Activated T-cell treated with anti-CD3 and anti-CD28 coated beads for 24 hours (primary cell): ENCODE measurements around the gene GABBR2.

Experiments
- DNase-seq: peaks from one replicate; pipeline ENCODE4 v3.0.0-alpha.2; 2020; ENCODE audit warnings: low read depth

The GABBR2 gene

GRCh38 chr9:98368366-98369065, 340.2 kb downstream of the GABBR2 start:
- no peak for DNase-seq

DNA sequence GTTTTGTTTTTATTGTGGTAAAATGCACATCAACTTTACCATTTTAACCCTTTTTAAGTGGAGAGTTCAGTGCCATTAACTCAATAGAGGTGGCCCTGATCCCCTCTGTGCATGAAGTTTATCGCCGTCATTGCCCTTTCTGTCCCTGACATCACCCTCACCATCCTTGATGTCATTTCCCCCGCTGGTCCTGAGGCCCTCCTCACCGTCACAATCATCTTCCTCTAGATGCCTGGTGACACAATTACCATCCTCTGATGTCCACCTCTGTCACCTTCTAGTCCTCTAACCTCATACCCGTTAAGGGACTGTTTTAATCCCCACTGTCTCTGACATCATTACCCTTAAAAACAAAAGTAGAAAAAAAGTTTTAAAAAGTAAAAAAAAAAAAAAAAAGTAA, 340.8 kb downstream of the GABBR2 start:
- no peak for DNase-seq

DNA sequence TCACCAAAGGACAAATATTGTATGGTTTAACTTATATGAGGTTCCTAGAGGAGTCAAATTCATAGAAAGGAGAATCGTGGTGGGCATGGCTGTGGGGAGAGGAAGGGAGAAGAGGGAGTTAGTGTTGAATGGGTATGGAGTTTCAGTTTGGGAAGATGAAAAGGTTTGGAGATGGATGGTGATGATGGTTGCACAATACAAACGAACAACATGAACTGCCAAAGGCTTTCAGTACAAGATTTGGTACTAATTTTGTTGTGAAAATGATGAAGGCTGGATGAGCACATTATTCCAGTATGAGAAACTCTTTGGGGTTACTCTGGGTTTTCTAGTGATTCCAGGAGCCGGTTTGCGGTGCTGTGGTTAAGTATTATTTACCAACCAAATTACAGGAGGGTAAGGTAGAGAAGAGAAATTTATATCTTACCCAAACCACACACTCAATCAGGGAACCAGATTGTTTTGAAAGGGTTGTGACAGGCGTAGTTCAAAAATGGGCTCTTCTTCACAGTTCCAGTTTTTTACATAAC, 341.3 kb downstream of the GABBR2 start:
- no peak for DNase-seq

- no peak for DNase-seq
Observed at GRCh38 chr9:98365781-98366180, 343.0 kb downstream of the GABBR2 start.

GRCh38 chr9:98365227-98365669, 343.5 kb downstream of the GABBR2 start:
- DNase-seq, result no peak

DNA sequence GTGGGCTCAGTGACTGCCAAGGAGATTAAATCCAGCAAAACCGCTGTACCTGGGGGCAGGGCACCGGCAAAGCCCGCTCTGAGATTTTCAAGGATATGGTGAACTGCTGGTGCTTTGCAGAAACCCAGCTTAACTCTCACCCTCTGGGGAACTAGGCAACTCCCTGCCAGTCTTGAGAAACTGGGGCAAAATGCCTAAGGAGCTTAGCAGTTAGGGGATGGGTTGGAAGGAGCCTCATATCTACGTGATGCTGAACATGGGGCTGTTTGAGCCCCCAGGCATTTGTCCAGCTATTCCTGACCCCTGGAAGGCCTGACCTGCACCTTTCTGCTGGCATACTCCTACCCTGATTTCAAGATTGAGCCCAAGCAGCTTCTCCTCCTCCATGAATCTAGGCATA, 344.6 kb downstream of the GABBR2 start:
- DNase-seq, result no peak

- DNase-seq, result no peak
Observed at GRCh38 chr9:98363644-98364043, 345.1 kb downstream of the GABBR2 start.

DNA sequence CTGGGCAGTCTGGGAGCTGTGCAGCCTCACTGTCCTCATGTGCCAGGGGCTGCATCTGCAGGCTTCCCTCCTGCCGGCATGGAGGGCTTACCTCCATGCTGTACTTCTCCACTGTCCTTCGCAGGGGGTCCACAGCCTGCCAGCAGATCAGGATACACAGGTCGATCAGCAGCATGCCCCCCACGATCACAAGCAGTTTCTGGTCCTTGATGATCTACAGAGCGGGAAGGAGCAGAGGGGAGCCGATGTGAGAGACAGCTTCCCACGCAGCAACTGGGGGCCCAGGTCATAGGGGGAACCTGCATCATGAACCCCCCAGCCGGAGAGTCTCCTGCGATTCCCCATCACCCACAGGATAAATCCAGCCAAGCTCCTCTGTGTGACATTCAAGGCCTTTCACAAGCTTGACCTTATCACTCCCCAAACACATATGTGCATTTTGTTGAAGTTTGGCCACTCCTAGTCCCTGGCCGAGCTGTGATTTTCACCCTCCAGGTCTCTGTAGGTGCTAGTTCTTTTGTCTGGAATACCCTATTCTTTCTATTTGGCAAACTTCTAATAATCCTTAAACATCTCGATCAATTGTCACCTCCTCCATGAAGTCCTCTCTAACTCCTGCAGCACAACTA, 346.0 kb downstream of the GABBR2 start:
- DNase-seq, result no peak

GRCh38 chr9:98361645-98362044, 347.1 kb downstream of the GABBR2 start:
- no peak for DNase-seq

DNA sequence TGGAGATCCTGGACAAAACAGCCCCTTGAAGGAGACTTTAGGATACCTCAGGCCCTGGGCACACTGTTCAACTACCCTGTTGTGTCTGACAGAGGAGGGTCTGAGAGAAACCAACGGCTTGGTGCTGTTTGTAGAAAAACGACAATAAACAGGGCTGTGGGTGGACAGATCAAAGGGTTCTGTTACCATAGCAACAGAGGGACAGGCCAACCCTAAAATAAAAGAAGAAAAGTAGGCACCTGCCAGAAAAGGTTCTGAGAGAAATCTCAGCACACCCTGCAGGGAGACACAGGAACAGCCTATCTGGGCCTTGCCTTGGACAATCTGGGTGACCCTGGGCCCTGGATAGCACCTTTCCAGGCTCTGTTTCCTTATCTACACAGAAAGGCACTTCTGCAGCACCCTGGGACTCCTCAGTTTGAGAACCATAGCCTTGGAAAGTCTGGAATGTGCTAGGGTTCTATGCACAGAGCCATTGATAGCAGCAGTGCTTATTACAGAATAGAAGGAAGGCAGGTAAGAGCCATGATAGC, 348.5 kb downstream of the GABBR2 start:
- no peak for DNase-seq

DNA sequence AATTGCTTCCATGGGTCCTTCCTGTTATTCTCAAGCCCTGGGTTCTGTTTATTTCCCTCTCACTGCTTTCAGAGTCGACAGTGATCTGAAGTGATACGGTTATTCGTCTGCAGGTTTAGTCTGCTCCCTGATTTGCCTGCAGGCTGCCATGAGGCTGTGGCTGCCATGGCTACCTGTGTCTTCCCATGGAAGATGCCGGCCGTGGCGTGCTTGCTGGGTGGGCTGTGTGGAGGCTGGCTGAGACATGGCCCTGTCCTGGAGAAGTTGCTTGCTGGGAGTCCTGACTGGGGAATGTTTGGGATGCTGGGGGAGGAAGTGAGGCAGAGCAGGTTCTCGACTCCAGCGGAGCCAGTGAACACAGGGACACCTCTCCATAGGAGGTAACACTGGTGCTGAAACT, 349.2 kb downstream of the GABBR2 start:
- DNase-seq, result no peak

DNA sequence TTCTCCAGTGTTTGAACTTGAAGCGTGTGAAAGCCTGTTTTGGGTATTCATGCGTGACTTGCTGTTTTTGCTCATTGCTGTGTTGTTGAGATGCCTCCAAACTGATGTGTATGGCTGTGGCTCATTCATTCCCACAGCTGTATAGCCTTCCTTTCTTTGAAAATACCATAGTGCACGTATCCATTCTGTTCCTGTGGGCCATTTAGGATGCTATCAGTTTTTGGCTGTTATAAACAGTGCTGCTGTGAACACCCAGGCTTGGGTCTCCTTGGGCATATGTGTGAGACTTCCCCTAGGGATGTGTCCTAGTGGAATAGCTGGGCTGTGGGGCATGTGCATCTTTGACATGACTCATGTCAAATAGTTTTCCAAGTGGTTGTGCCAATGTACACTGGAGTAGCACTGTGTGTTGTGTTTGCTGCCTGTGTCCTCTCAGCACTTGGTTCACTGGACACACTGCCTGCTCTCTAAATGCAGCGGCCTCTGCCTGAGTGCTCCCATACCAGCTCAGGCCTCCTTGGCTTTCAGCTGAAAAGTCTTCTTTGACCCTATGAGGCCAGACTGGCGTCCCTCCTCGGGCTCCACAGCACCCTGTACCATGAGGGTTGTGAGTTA, 350.7 kb downstream of the GABBR2 start:
- no peak for DNase-seq

DNA sequence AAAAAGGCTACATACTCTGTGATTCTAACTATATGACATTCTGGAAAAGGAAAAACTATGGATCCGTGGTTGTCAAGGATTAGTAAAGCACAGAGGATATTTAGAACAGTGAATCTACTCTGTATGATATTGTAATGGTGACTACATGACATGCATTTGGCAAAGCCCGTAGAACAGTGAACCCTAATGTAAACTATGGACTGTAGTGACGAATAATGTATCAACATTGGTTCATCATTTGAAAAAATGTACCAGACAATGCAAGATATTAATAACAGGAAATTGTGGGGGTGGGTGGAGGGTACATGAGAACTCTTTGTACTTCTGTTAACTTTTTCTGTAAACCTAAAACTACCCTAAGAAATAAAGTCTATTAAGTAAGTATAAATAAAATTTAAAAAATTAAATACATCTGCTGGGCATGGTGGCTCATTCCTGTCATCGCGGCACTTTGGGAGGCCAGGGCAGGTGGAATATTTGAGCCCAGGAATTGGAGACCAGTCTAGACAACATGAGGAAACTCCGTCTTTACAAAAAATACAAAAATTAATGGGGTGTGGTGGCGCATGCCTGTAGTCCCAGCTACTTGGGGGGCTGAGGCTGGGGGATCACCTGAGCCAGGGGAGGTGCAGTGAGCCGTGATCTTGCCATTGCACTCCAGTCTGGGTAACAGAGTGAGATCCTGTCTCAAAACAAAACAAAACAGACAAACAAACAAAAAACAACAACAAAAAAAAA, 351.6 kb downstream of the GABBR2 start:
- no peak for DNase-seq

GRCh38 chr9:98356326-98356725, 352.4 kb downstream of the GABBR2 start:
- no peak for DNase-seq

GRCh38 chr9:98351370-98351769, 357.4 kb downstream of the GABBR2 start:
- DNase-seq, result no peak

GRCh38 chr9:98347642-98348041, 361.1 kb downstream of the GABBR2 start:
- no peak for DNase-seq

DNA sequence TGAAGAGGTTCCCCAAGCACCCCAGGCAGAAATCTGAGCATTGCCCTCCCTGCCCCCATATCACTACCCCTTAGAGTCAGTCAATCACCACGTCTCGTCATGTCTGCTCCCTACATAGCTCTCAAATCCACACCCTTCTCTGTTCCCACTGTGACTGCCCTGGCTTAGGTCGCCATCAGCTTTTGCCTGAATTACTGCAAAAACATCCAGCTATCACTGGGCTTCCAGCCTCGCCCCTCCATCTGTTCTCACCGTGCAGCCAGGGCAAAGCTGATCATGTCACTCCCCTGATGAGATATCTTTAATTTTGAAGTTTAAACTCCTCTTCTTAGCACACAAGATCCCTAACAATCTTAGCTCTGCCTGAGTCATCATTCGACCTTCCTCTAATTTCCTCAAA, 363.7 kb downstream of the GABBR2 start:
- no peak for DNase-seq

DNA sequence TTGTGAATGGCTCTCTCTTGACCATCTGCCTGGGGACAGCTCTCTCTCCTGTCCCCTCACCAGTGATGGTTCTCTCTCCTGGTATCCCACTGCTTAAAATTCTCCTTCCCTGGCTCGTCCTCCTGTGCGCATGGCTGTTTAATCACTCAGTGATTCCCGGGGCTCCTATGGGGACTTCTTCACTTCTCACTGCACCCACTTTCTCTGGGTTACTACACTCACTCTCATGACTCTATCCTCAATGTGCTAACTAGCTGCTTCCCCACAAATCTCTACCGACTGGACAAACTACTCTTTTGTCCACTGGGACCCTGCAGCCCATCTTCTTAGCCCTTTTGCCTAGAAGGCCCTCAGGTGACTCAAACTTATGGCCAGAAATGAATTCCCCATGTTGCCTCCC, 364.2 kb downstream of the GABBR2 start:
- DNase-seq, result no peak

GRCh38 chr9:98342820-98343210, 365.9 kb downstream of the GABBR2 start:
- DNase-seq, result no peak

- DNase-seq, result no peak
Observed at GRCh38 chr9:98342098-98342819, 366.5 kb downstream of the GABBR2 start.
